ENCODE results near the gene VPS13C. TPM values are rescaled to one million over a fixed set of nuclear protein-coding genes. Genes with fewer than 3 reads are reported as not detected.

Gene VPS13C
- total RNA-seq, 1 experiment from 2014 or later, result 47.3 TPM

- CTCF ChIA-PET, result no interaction called here
- POLR2A ChIA-PET, result interaction anchor here (0.6 kb wide), 1 partner anchor 14 kb away, joined by 4 read pairs; no protein-coding TSS in a partner anchor
- in situ Hi-C loops (cut with HindIII; ENCODE audit: low pct_unique_long_range_greater_than_20kb, low sequenced_read_pairs), result no loop called here
Measured at GRCh38 chr15:61923173-61923572, 137.1 kb downstream of the VPS13C start.

DNA sequence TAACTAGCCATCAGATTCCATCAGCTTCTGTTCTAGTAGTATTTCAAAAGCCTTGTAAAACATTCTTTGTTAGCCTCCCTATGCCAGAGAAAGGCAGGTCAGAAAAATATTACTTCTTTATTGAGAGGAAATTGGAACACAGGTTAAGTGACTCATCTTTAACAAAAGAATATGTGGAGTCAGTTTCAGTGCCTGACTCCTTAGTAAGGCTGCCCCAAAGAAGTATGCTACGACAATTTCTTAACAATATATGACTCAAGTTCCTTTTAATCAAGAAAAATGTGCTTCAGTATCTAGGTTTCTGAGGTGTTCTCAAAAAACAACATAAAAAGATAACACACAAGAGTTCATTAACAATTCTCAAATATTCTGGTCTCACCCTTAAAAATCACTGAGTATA, 139.2 kb downstream of the VPS13C start:
- Histone ChIP-seq H3K27ac (ENCODE audit: low read length) (no peak overlapping the region), H3K27me3 (ENCODE audit: control insufficient read depth, insufficient read depth, low read length) (no peaks in the 10 kb centered on the region), H3K4me3 (ENCODE audit: low read depth in 2 of 2, low read length in 2 of 2) (no peak overlapping the region), H3K36me3 (ENCODE audit: control insufficient read depth, insufficient read depth, low read length) (peaks cover 20% of the 10 kb centered on the region), H3K9me3 (ENCODE audit: control insufficient read depth, insufficient read depth, low read depth, low read length) (no peaks in the 10 kb centered on the region), H3K4me1 (ENCODE audit: control insufficient read depth, insufficient read depth, low read length) (no peaks in the 10 kb centered on the region)
- intact Hi-C loops (cut with micrococcal nuclease; ENCODE audit: unreplicated experiment), result no loop called here
- in situ Hi-C loops (cut with HindIII; ENCODE audit: low pct_unique_long_range_greater_than_20kb, low sequenced_read_pairs), result no loop called here
- ChIA-PET CTCF (no interaction called here), POLR2A (no interaction called here)
- no peak for TF ChIP-seq POLR2AphosphoS5 (IDR thresholded peaks at IDR 0.05; ENCODE audit: low read depth, low read length)
- TF ChIP-seq CTCF (IDR thresholded peaks at IDR 0.05), result no peak
- no peak for TF ChIP-seq REST (IDR thresholded peaks at IDR 0.05; ENCODE audit: insufficient read depth in 1 of 2, low read depth in 2 of 2, low read length in 1 of 2)
- no peak for TF ChIP-seq SIN3A (IDR thresholded peaks at IDR 0.05; ENCODE audit: borderline replicate concordance, insufficient read depth, low read depth, low read length)
- no peak for TF ChIP-seq TCF7L2 (IDR thresholded peaks at IDR 0.05; ENCODE audit: low read depth, low read length)
- DNase-seq (ENCODE audit: low read depth, low spot score) (no peak), ATAC-seq (no peak)
- no TSS peak for BruUV-seq (replicated peaks)

More at GRCh38 chr15:61923173-61923572, 137.1 kb downstream of the VPS13C start:
- intact Hi-C loops (cut with micrococcal nuclease; ENCODE audit: unreplicated experiment), result no loop called here
- TF ChIP-seq TCF7L2 (IDR thresholded peaks at IDR 0.05; ENCODE audit: low read depth, low read length) (no peak), SIN3A (IDR thresholded peaks at IDR 0.05; ENCODE audit: borderline replicate concordance, insufficient read depth, low read depth, low read length) (no peak)
- H3K27me3 ChIP-seq (ENCODE audit: control insufficient read depth, insufficient read depth, low read length), result no peaks in the 10 kb centered on the region
- ATAC-seq, result no peak
- no peak overlapping the region for H3K27ac ChIP-seq (ENCODE audit: low read length)
- no peaks in the 10 kb centered on the region for H3K4me1 ChIP-seq (ENCODE audit: control insufficient read depth, insufficient read depth, low read length)
- DNase-seq (ENCODE audit: low read depth, low spot score), result no peak
- H3K9me3 ChIP-seq (ENCODE audit: control insufficient read depth, insufficient read depth, low read depth, low read length), result no peaks in the 10 kb centered on the region
- H3K4me3 ChIP-seq (ENCODE audit: low read depth in 2 of 2, low read length in 2 of 2), result no peak overlapping the region
- peaks cover 11% of the 10 kb centered on the region for H3K36me3 ChIP-seq (ENCODE audit: control insufficient read depth, insufficient read depth, low read length)
- no TSS peak for BruUV-seq (replicated peaks)

- no peak overlapping the region for H3K27ac ChIP-seq (ENCODE audit: low read length)
- in situ Hi-C loops (cut with HindIII; ENCODE audit: low pct_unique_long_range_greater_than_20kb, low sequenced_read_pairs) (no loop called here), intact Hi-C loops (cut with micrococcal nuclease; ENCODE audit: unreplicated experiment) (no loop called here)
- no peak for TF ChIP-seq SIN3A (IDR thresholded peaks at IDR 0.05; ENCODE audit: borderline replicate concordance, insufficient read depth, low read depth, low read length)
- no TSS peak for BruUV-seq (replicated peaks)
- no peak for ATAC-seq
- DNase-seq (ENCODE audit: low read depth, low spot score), result no peak
- H3K4me1 ChIP-seq (ENCODE audit: control insufficient read depth, insufficient read depth, low read length), result no peaks in the 10 kb centered on the region
- ChIA-PET CTCF (no interaction called here), POLR2A (no interaction called here)
- no peak overlapping the region for H3K4me3 ChIP-seq (ENCODE audit: low read depth in 2 of 2, low read length in 2 of 2)
- no peaks in the 10 kb centered on the region for H3K9me3 ChIP-seq (ENCODE audit: control insufficient read depth, insufficient read depth, low read depth, low read length)
- no peaks in the 10 kb centered on the region for H3K27me3 ChIP-seq (ENCODE audit: control insufficient read depth, insufficient read depth, low read length)
- peaks cover 23% of the 10 kb centered on the region for H3K36me3 ChIP-seq (ENCODE audit: control insufficient read depth, insufficient read depth, low read length)
Measured at GRCh38 chr15:61917457-61917856, 142.8 kb downstream of the VPS13C start.
